Panc1 (cell line): Measurements from ENCODE around the gene USP37.

ENCODE experiments used
- CTCF ChIP-seq: fragments of 450-650 bp; IDR thresholded peaks from 2 replicates; pipeline ENCODE4 v1.5.1; 2017; ENCODE audit warnings: mild to moderate bottlenecking
- POLR2AphosphoS5 ChIP-seq: IDR thresholded peaks from 2 replicates; pipeline ENCODE4 v1.6.1; 2012; ENCODE audit warnings: mild to moderate bottlenecking, low read depth, low read length, moderate library complexity
- SIN3A ChIP-seq: IDR thresholded peaks from 2 replicates; pipeline ENCODE4 v1.6.1; 2012; ENCODE audit warnings: low read depth, mild to moderate bottlenecking, low read length, moderate library complexity, borderline replicate concordance; ENCODE audit not compliant: insufficient read depth
- TCF7L2 ChIP-seq: IDR thresholded peaks from 2 replicates; pipeline ENCODE4 v1.6.1; 2011; ENCODE audit warnings: mild to moderate bottlenecking, low read depth, low read length, inconsistent platforms
- TF ChIP-seq, protein P1 (sequence below), 2 experiments: IDR thresholded peaks; 2 replicates each; pipeline ENCODE4 v1.6.1; 2011 to 2012; ENCODE audit warnings: low read depth in 2 of 2, control low read depth in 1 of 2, low read length in 1 of 2, mild to moderate bottlenecking in 1 of 2, moderate library complexity in 1 of 2; ENCODE audit not compliant: insufficient read depth in 1 of 2

DNA sequence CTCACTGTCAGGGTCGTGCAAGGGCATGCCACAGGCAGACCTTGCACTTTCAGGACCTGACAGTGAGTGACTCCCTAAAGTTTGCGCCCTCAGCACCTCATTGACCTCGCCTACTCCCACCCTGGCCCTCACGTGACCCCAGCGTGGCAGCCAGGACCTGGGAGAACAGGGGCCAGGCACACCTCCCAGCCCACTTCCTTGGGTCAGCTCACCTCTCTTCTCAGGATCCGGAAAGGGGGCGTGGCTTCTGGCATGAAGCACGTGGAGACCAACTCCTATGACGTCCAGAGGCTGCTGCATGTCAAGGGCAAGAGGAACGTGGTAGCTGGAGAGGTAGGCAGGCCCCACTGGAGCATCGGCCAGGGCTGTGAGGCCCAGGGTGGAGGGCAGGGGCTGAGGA, 140.4 kb downstream of the USP37 start:
- no peak for TF ChIP-seq CTCF
- TF ChIP-seq POLR2AphosphoS5 = no peak
- TF ChIP-seq, protein P1, sequence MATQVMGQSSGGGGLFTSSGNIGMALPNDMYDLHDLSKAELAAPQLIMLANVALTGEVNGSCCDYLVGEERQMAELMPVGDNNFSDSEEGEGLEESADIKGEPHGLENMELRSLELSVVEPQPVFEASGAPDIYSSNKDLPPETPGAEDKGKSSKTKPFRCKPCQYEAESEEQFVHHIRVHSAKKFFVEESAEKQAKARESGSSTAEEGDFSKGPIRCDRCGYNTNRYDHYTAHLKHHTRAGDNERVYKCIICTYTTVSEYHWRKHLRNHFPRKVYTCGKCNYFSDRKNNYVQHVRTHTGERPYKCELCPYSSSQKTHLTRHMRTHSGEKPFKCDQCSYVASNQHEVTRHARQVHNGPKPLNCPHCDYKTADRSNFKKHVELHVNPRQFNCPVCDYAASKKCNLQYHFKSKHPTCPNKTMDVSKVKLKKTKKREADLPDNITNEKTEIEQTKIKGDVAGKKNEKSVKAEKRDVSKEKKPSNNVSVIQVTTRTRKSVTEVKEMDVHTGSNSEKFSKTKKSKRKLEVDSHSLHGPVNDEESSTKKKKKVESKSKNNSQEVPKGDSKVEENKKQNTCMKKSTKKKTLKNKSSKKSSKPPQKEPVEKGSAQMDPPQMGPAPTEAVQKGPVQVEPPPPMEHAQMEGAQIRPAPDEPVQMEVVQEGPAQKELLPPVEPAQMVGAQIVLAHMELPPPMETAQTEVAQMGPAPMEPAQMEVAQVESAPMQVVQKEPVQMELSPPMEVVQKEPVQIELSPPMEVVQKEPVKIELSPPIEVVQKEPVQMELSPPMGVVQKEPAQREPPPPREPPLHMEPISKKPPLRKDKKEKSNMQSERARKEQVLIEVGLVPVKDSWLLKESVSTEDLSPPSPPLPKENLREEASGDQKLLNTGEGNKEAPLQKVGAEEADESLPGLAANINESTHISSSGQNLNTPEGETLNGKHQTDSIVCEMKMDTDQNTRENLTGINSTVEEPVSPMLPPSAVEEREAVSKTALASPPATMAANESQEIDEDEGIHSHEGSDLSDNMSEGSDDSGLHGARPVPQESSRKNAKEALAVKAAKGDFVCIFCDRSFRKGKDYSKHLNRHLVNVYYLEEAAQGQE (IDR thresholded peaks at IDR 0.05; ENCODE audit: insufficient read depth in 1 of 2, low read depth in 2 of 2, low read length in 1 of 2) = no peak
- TF ChIP-seq TCF7L2 = no peak
- TF ChIP-seq SIN3A = no peak
